ENCODE measurements around the gene CPZ. TPM values are rescaled to one million over a fixed set of nuclear protein-coding genes. Genes with fewer than 3 reads are reported as not detected.

The CPZ gene
- total and polyA plus RNA-seq, 12 donors = 0.53 to 6.4 (median 3.9) TPM

DNA sequence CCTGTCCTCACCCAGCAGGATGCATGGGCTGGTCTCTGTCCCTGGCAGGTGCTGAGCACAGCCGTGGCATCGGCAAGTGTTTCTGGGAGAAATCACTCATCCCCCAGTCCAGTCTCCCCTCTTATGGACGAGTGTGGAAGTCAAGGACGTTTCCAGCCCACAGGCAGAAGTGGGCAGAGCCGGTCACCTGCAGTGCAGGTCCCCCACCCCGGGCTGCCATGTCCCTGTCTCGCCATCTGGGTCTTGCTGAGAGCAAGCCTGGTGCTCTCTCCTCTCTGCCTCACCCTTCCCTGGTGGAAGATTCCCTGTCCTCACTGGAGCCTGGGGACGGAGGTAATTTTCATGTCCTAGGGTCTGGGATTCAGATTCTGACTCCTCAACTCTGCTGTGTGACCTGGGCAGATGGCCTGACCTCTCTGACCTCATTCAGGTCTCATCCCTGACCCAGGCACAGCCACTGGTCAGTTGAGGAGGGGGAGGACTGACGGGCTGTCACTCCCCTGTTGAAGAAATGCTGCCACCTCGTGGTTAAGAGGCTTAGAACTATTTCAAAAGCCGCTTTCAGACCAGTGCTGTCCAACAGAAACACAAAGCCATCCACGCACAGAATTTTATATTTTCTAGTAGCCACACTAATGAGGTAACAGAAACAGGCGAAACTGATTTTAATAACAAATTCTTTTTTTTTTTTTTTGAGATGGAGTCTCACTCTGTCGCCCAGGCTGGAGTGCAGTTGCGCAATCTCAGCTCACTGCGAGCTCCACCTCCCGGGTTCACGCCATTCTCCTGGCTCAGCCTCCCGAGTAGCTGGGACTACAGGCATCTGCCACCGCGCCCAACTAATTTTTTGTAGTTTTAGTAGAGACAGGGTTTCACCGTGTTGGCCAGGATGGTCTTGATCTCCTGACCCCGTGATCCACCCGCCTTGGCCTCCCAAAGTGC, 1.8 kb downstream of the CPZ start:
- TF ChIP-seq, protein P1, sequence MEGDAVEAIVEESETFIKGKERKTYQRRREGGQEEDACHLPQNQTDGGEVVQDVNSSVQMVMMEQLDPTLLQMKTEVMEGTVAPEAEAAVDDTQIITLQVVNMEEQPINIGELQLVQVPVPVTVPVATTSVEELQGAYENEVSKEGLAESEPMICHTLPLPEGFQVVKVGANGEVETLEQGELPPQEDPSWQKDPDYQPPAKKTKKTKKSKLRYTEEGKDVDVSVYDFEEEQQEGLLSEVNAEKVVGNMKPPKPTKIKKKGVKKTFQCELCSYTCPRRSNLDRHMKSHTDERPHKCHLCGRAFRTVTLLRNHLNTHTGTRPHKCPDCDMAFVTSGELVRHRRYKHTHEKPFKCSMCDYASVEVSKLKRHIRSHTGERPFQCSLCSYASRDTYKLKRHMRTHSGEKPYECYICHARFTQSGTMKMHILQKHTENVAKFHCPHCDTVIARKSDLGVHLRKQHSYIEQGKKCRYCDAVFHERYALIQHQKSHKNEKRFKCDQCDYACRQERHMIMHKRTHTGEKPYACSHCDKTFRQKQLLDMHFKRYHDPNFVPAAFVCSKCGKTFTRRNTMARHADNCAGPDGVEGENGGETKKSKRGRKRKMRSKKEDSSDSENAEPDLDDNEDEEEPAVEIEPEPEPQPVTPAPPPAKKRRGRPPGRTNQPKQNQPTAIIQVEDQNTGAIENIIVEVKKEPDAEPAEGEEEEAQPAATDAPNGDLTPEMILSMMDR (IDR thresholded peaks at IDR 0.05) = peak; percentile 55 to 72 (median 60)
- no peak for TF ChIP-seq POLR2A (IDR thresholded peaks at IDR 0.05)
- Histone ChIP-seq H3K36me3 (replicated peaks in 1 of 2) (no peaks in the 10 kb centered on the region), H3K9me3 (replicated peaks in 1 of 3) (no peaks in the 10 kb centered on the region), H3K27ac (no peak overlapping the region), H3K27me3 (peaks cover 15% of the 10 kb centered on the region), H3K4me1 (replicated peaks in 1 of 2) (no peaks in the 10 kb centered on the region), H3K4me3 (no peak overlapping the region)
- intact Hi-C loops (cut with DNase I) = loop anchor here (2.0 to 10.0 kb wide), 2 partner anchors 126 to 350 kb away; no protein-coding TSS in a partner anchor
- peak; percentile 62 to 76 (median 70) for DNase-seq
- 41 to 51% (median 44%) methylated on average over 21 to 24 of the region's 24 CpGs for WGBS, 4 donors

GRCh38 chr4:8595237-8596087, 2.9 kb downstream of the CPZ start:
- Histone ChIP-seq H3K4me1 (replicated peaks in 1 of 2) (no peaks in the 10 kb centered on the region), H3K36me3 (replicated peaks in 1 of 2) (no peaks in the 10 kb centered on the region), H3K9me3 (replicated peaks in 1 of 3) (no peaks in the 10 kb centered on the region), H3K27ac (no peak overlapping the region), H3K4me3 (no peak overlapping the region), H3K27me3 (peaks cover 15% of the 10 kb centered on the region)
- TF ChIP-seq, protein P1 (IDR thresholded peaks at IDR 0.05) = no peak
- no peak for TF ChIP-seq POLR2A (IDR thresholded peaks at IDR 0.05)
- DNase-seq = no peak
- intact Hi-C loops (cut with DNase I) = loop anchor here (2.0 to 10.0 kb wide), 2 partner anchors 127 to 351 kb away; no protein-coding TSS in a partner anchor
- WGBS, 4 donors = 55 to 68% (median 62%) methylated on average over 11 to 16 of the region's 16 CpGs

DNA sequence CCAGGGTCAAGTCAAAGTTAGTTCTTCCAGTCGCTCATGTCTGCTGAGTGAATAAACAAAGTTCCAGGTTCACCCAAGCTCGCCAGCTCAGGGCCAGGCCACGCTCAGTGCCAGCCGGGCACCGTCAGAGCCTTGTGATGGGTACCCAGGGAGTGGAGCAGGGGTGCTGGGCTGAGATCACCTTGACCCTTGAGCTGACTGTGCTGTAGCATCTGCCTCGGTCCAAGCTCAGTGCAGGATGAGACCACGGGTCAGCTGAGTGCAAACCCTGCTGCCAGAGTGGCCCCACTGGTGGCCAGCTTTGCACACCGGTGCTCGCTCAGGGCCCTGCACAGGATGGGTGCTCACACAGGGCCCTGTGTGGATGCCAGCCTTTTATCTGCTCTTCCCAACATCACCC, 4.3 kb downstream of the CPZ start:
- peaks cover 9% of the 10 kb centered on the region for H3K27me3 ChIP-seq
- H3K4me1 ChIP-seq (replicated peaks in 1 of 2) = no peaks in the 10 kb centered on the region
- intact Hi-C loops (cut with DNase I) = loop anchor here in 1 of 2 donors (10.0 kb wide), 1 partner anchor 352 kb away; no protein-coding TSS in a partner anchor
- H3K36me3 ChIP-seq (replicated peaks in 1 of 2) = no peaks in the 10 kb centered on the region
- 69 to 100% (median 75%) methylated on average over 1 to 9 of the region's 9 CpGs for whole genome bisulfite sequencing, 4 donors
- H3K4me3 ChIP-seq = no peak overlapping the region
- DNase-seq = no peak
- H3K27ac ChIP-seq = no peak overlapping the region
- TF ChIP-seq, protein P1 (IDR thresholded peaks at IDR 0.05) = no peak
- TF ChIP-seq POLR2A (IDR thresholded peaks at IDR 0.05) = no peak
- no peaks in the 10 kb centered on the region for H3K9me3 ChIP-seq (replicated peaks in 1 of 3)

- Histone ChIP-seq H3K4me3 (no peak overlapping the region), H3K27me3 (peaks cover 5% of the 10 kb centered on the region), H3K27ac (no peak overlapping the region), H3K36me3 (replicated peaks in 1 of 2) (no peaks in the 10 kb centered on the region), H3K9me3 (replicated peaks in 1 of 3) (no peaks in the 10 kb centered on the region), H3K4me1 (replicated peaks in 1 of 2) (no peaks in the 10 kb centered on the region)
- no peak for TF ChIP-seq POLR2A (IDR thresholded peaks at IDR 0.05)
- peak in 1 of 7 donors; percentile 67 for DNase-seq
- WGBS, 4 donors = 79 to 85% (median 84%) methylated on average over 10 to 13 of the region's 13 CpGs
- intact Hi-C loops (cut with DNase I) = loop anchor here in 1 of 2 donors (10.0 kb wide), 1 partner anchor 353 kb away; no protein-coding TSS in a partner anchor
Observed at GRCh38 chr4:8597319-8597718, 4.8 kb downstream of the CPZ start.

Measured in adrenal gland (tissue), 12 donors.